NCI-H2081 treated with DMSO at 0.1 percent for 48 hours (cell line): ENCODE measurements around the gene DNAJB2.
"Not testable (repeated sequence)": the region's sequence is repeated elsewhere in the genome, so short reads cannot be mapped to it uniquely, and the experiment has no call there.

ENCODE experiments used
- DNase-seq: peaks from one replicate; lab custom pipeline; 2025; lab: John Stamatoyannopoulos, UW

The DNAJB2 gene

DNA sequence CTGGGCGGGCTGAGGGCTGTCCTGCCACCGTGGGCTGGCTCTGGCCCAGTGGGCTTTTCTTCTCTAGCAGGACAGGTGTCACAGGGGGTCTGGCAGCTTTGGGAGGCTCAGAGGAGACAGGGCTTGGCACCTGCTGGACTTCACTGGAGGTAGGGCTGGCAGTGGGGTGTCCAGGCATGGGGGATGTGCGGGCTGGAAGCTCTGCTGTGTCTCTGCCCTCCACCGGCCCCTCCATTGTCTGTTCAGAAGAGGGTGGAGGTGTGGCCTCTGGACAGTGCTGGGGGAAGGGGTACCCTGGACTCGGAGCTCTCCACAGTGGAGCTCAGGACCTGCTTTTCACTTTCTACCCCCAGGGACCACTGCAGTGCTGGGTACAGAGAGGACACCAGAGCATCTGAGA, 20.9 kb downstream of the DNAJB2 start:
- no peak for DNase-seq

- DNase-seq = no peak
Observed at GRCh38 chr2:219302412-219302968, 23.3 kb downstream of the DNAJB2 start.

DNA sequence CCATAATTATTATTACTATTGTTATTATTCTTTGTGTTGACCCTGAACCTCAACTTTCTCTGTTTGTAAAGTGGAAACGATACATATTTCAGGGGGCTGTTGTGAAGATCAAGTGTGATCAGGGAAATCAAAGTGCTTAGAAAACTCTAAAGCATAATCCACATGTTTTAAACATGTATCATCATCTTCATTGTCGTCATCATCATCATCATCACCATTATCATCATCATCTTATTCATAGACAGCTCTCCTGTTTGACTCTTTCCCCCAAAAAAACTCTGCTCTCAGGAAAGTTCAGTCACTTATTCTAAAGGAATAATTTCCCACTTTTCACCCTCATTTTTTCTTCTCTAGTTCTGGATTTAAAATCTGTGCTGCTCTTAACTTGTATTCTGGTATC, 25.1 kb downstream of the DNAJB2 start:
- DNase-seq = no peak

GRCh38 chr2:219306047-219306446, 26.9 kb downstream of the DNAJB2 start:
- no peak for DNase-seq

DNA sequence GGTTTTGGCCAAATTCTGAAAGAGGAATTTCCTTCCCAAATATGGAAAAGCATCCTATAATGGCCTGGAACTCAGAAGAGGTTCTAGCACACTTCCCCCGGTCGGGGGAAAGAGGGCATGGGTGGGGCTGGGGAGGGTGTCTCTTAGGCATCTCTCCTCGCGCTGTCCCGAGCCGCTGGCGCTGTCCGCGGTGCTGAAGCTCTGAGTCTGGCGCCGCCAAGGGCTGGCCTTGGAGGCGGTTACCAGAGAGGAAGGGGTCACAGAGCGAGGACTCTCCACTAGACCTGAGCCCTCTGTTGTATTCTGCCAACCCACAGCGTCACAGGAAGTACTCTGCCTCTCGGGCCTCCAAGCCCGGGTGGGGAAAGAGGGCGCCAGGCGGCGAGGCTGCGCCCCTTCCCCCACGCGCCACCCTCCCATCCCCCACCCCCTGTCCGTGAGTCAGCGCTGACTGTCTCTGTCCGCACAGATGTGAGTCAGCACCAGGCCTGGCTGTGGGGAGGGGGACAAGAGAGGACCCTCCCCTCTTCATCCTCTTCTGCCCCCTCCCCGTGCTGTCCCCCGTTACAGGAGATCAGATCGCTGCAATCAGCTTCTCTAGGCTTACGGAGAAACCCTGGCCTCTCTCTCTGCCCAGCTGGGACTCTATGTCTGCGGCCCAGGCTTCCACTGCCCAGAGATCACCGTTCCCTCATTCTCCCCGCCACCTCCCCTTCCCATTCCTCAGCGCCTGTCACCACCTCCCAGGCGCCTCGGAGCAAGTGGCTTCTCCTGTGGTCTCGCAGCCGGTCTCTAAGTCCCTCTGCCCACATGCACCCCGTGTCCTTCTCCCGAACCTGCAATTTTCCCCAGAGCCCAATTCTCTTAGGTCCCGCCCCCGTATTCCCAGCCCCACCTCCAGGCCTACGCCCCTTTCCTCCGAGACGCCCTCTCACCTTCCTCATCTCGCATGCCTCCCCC, 29.3 kb downstream of the DNAJB2 start:
- DNase-seq = no peak

- no peak for DNase-seq
Observed at GRCh38 chr2:219309278-219309677, 30.1 kb downstream of the DNAJB2 start, which contains the start of gene PTPRN. Gene PTPRN, minus strand, starts transcription at chr2:219309401. Its CDS starts 69 bp downstream, at chr2:219309332.

DNA sequence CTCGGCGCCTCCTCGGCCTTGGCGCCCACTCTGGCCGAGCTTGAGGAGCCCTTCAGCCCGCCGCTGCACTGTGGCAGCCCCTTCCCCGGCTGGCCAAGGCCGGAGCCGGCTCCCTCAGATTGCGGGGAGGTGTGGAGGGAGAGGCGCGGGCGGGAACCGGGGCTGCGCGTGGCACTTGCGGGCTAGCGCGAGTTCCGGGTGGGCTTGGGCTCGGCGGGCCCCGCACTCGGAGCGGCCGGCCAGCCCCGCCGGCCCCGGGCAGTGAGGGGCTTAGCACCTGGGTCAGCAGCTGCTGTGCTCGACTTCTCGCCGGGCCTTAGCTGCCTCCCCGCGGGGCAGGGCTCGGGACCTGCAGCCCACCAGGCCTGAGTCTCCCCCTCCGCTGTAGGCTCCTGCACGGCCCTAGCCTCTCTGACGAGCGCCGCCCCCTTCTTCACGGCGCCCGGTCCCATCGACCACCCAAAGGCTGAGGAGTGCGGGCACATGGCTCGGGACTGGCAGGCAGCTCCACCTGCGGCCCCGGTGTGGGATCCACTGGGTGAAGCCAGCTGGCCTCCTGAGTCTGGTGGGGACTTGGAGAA, 33.6 kb downstream of the DNAJB2 start:
- not testable (repeated sequence) for DNase-seq

GRCh38 chr2:219314804-219315468, 35.8 kb downstream of the DNAJB2 start:
- no peak for DNase-seq

- DNase-seq = no peak
Observed at GRCh38 chr2:219323434-219323833, 44.3 kb downstream of the DNAJB2 start.

DNA sequence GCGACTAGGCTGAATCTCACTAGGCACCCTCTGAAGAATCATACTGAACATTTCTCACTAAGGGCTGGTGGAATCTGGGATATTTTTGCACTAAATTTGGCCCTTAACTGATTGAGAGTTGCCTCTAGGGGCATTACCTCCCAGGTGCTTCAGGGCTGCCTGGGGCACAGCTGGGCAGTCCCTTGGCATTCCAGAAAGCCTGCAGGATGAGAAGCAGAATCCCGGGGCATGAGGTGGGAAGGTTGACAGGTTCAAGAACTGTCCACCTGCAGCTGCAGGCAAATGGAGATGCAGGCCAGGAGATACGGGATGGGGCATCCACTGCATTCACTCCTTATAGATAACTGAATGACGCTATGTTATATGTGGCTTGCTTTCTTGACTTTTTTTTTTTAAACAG, 46.0 kb downstream of the DNAJB2 start:
- DNase-seq = no peak

DNA sequence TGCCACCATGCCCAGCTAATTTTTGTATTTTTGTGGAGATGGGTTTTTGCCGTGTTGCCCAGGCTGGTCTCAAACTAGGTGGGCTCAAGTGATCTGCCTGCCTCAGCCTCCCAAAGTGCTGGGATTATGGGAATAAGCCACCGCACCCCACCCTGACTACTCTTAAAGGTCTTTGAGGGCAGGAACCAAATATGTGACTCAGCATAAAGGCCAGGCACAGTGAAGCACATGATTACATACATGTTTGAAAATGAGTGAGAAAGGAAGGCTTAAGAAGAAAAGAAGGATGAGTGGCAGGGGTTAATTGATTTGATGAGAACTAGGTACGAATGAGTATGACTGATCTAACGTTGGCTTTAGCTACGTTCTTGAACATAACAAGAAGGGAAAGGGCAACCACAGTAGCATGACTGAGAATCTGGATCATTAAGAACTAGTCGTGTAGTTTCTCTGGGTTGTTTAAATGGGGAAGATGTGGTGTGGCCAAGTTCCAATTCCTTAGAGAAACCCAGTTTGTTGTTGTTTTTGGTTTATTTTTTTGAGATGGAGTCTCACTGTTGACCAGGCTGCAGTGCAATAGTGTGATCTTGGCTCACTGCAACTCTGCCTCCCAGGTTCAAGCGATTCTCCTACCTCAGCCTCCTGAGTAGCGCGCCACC, 46.6 kb downstream of the DNAJB2 start:
- DNase-seq = no peak

DNA sequence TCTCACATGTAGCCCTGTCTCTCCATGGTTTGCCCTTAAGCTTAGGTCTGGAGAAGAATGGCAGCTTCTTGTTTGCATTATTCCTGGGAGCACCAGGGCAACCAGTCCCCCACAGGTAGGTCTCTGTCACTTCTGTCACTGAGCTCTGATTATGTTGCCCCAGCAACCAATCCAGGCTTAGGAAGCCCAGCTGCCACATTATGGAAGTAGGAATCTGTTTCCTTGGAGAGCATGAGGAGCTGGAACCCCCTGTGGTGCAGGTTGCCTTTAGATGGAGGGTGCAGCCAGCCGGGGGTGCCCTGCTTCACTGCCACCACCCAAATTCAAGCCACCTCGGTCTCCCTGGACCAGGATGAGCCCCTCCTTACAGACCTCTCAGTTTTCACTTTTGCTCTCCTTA, 48.6 kb downstream of the DNAJB2 start:
- DNase-seq = no peak

DNA sequence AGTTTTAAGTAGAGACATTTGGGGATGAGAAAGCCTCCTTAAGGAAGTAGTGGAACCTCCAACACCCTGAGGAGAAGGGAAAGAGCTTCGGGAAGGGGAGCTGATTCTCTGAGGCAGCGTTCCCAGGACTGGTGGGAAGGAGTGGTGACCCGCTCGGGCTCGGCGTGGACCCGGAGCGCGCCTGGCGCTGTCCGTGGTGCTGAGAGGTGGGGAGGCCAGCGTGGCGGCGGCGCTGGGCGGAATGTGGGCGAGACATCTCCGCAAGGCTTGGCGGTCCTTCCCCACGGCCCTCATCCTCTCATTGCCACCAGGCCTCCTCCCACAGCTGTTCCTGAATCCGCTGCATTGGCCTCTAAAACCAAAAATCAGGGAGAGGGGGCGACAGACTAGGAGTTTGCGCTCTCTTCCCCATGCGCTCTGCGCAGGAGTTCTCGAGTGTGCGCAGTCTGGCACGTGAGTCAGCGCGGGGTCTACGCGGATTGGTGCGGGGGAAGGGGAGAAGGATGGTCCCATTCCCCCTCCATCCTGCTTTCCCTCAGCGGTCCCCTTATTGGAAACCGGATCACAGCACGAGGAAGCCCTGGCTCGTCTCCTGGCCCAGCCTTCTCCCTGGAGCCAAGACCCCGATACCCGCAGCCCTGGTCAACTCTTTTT, 52.5 kb downstream of the DNAJB2 start:
- no peak for DNase-seq

- DNase-seq = no peak
Observed at GRCh38 chr2:219332542-219332941, 53.4 kb downstream of the DNAJB2 start, which contains the start of gene RESP18. Gene RESP18, minus strand, starts transcription at chr2:219332744.

DNA sequence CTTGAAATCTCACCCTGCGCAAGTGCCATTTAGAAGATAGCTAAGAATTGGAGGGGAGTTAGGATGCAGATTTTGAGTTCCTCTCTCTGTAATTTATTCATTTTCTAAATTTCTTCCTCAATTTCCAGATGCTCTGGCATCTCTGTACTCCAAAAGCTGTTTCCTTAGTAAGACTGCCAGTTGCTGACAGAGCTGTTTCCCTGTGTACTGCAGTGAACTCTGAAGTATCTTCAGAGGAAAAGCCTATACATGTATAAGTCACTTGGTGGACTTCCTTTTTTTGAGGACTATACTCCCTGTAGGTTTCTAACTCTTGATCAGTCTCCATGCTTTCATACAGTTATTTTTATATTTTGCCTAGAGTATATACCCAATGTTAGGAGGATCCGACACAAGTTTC, 54.9 kb downstream of the DNAJB2 start:
- DNase-seq = no peak

- no peak for DNase-seq
Observed at GRCh38 chr2:219335373-219335786, 56.2 kb downstream of the DNAJB2 start.
